Endothelial cell of umbilical vein (primary cell): Measurements from ENCODE around the gene SESN1.

Source experiments
- CTCF ChIP-seq, 2 donors: IDR thresholded peaks; 1 replicate in 1 of 2; 2 replicates in 1 of 2; pipeline ENCODE4 v1.5.1; 2011; ENCODE audit warnings: low read length in 2 of 2, mild to moderate bottlenecking in 2 of 2, moderate library complexity in 2 of 2, control low read depth in 1 of 2, inconsistent platforms in 1 of 2, low read depth in 1 of 2; ENCODE audit not compliant: insufficient read depth in 1 of 2; ENCODE audit errors: extremely low read depth in 1 of 2
- EZH2 ChIP-seq: IDR thresholded peaks from 2 replicates; pipeline ENCODE4 v1.6.1; 2012; ENCODE audit warnings: borderline replicate concordance, low read depth, mild to moderate bottlenecking, moderate library complexity, low read length, inconsistent platforms; ENCODE audit not compliant: severe bottlenecking
- GATA2 ChIP-seq: IDR thresholded peaks from 2 replicates; pipeline ENCODE4 v1.7.0; 2011; ENCODE audit warnings: low read depth, mild to moderate bottlenecking, moderate library complexity, mixed read lengths, low read length; ENCODE audit not compliant: insufficient read length, insufficient read depth
- MAX ChIP-seq: IDR thresholded peaks from 2 replicates; pipeline ENCODE4 v1.6.1; 2011; ENCODE audit not compliant: insufficient read depth, insufficient read length
- POLR2A ChIP-seq: IDR thresholded peaks from 2 replicates; pipeline ENCODE4 v1.6.1; 2012; ENCODE audit warnings: low read depth, mild to moderate bottlenecking, control low read depth, low read length
- POLR2AphosphoS5 ChIP-seq: IDR thresholded peaks from 2 replicates; pipeline ENCODE4 v1.6.1; 2012; ENCODE audit warnings: low read depth, mild to moderate bottlenecking, control low read depth, low read length, moderate library complexity; ENCODE audit not compliant: insufficient read depth

DNA sequence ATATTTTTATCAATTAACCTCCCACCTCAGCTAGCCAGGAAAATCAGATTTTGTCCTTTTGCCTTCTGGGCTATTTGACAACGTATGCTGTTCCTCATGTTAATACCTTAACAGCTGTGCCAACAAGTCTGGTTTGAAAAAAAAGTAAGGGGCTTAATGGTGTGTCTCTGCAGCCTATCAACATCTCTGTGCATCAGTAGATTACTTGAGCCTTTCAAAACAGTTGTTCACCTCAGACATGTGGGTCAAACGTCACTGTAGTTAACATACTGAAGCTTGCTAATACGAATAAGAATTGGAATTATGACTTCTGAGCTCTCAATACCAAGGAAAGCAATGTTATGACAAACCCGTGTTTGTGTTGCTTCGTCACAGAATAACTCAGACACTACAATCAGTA is 23.7 kb upstream of the SESN1 start:
- TF ChIP-seq CTCF (IDR thresholded peaks at IDR 0.05; ENCODE audit: extremely low read depth in 1 of 2, insufficient read depth in 1 of 2, low read depth in 1 of 2, low read length in 2 of 2) (no peak), POLR2AphosphoS5 (no peak), EZH2 (no peak), POLR2A (no peak), MAX (no peak), GATA2 (no peak)
